ENCODE data around the gene SMARCAL1. TPM values are rescaled to one million over a fixed set of nuclear protein-coding genes. Genes with fewer than 3 reads are reported as not detected.

SMARCAL1 gene
- 15.1 to 19.7 TPM (median 16.6 TPM) in 5 replicates for total RNA-seq (2022; extraction: Qiagen RNA extraction)

GRCh38 chr2:216412022-216412999 is at the start of gene SMARCAL1:
Gene SMARCAL1 (plus strand): TSS chr2:216412484. CDS start chr2:216414705, 2,221 bp downstream.

DNA sequence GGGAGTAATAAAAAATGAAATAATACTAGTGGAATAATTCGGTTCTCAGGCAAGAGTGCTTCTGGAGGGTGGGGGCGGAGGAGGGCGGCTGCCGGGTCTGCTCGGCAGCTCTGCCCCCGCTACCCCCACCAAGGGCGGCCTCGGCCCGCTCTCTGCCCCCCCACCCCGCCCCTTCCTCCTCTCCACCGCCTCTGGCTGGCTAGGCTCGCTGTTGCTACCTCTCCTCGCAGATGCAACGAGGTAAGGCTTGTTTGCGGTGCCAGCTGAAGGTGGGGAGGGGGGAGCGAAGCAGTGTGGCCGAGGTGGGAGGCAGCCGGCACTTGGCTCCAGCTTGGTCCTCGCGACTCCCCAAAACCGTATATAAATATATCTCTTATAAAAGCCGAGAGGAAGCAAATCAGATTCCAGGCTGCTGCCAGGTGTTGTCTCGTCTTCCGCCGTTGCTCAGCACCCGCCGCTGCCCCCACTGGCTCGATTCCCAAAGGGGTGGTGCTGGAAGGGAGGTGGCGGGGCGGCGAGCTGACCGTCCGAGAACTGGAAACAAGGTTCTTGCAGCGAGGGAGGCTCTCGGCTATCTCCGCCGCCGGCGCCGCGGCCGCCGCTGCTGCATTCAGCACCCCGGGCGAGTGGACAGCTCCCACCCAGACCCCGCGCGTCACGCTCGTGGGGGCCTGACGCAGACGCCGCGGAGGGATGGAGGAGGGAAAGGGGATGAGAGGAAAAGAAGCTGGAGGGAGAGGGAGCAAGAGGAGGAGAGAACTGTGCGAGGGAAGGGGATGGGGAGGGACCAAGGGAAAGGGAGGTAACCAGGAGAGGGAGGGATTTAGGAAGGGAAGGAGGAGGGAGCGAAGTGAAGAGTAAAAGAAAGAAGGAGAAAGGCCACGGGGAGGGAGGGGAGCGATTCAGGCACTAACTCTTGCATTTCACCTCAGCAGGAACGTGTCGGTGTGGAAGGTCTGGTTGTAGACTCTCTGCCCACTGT is 40.3 kb upstream of the SMARCAL1 start, which contains the start of gene MARCHF4:
TSS of gene MARCHF4 (minus strand) at position 763 of the 982 bp plus-strand sequence. CDS start 2,223 bp downstream, outside the sequence.

DNA sequence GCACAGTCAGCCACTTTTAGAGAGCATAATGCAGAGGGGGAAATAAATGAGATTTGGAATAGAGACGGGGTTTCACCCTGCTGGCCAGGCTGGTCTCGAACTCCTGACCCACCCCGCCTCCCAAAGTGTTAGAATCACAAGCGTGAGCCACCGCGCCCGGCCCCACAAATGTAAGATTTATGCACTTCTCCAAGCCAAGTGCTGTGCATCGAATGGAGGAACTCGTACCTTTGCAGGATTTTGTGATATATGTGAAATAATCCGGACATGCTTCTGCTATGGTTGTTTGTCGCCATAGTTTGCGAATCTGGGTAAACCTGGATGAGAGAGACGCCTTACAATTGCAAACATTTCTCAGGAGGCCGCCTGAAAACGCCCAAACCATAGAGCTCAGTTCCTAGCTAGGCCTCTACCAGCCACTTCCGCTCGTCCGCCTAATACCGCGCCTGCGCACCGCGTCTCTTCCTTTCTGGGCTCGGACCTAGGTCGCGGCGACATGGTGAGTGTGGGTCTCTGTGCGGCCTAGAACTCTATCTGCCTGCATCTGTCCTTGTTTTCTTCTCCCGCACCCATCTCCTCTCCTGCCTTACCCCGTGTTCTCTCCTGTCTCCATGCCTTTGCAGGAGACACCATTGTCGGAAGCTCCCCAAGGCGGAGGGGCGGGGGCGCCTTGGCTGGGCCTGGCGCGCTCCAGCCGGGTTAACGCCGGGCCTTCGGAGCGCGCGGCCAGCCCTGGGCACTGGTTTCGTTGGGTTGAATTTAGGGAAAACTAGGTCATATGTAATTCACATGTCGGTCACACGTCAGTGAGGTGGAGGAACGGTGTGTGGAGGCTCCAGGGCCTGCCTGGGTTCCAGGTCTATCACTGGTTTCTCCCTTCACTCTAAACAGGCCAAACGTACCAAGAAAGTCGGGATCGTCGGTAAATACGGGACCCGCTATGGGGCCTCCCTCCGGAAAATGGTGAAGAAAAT is 86.4 kb downstream of the SMARCAL1 start, which contains the start of gene RPL37A:
TSS of gene RPL37A (plus strand) at position 466 of the 974 bp plus-strand sequence. CDS start at position 497, 31 bp downstream.

Other genes starting within 250 kb of the SMARCAL1 start
- 40.0 to 54.4 TPM (median 45.6 TPM) in 5 replicates for gene MARCHF4, start 40.0 kb upstream of the SMARCAL1 start, total RNA-seq (2022; extraction: Qiagen RNA extraction)
- 5,035 to 5,500 TPM (median 5,162 TPM) in 5 replicates for gene RPL37A, start 86.4 kb downstream of the SMARCAL1 start, total RNA-seq (2022; extraction: Qiagen RNA extraction)
- 59.8 to 88.9 TPM (median 83.2 TPM) in 5 replicates for gene IGFBP2, start 220.9 kb downstream of the SMARCAL1 start, total RNA-seq (2022; extraction: Qiagen RNA extraction)